Epithelial cell of esophagus (primary cell): Measurements from ENCODE around the gene RELCH.

Experiments used
- DNase-seq: peaks from one replicate; pipeline ENCODE4 v3.0.0; 2010; ENCODE audit warnings: low read depth
- H3K4me3 ChIP-seq: 2 replicates; pipeline ENCODE4 v1.5.1; 2011; ENCODE audit warnings: mild to moderate bottlenecking, low read length, control low read depth
- TF ChIP-seq, protein P1 (sequence below): IDR thresholded peaks from 2 replicates; pipeline ENCODE4 v1.5.1; 2011; ENCODE audit warnings: low read depth, mild to moderate bottlenecking, low read length, control low read depth, inconsistent platforms; ENCODE audit not compliant: insufficient read depth; ENCODE audit errors: missing control alignments

The RELCH gene

GRCh38 chr18:62343316-62343715 is 156.3 kb downstream of the RELCH start:
- H3K4me3 ChIP-seq = no peak overlapping the region
- TF ChIP-seq, protein P1, sequence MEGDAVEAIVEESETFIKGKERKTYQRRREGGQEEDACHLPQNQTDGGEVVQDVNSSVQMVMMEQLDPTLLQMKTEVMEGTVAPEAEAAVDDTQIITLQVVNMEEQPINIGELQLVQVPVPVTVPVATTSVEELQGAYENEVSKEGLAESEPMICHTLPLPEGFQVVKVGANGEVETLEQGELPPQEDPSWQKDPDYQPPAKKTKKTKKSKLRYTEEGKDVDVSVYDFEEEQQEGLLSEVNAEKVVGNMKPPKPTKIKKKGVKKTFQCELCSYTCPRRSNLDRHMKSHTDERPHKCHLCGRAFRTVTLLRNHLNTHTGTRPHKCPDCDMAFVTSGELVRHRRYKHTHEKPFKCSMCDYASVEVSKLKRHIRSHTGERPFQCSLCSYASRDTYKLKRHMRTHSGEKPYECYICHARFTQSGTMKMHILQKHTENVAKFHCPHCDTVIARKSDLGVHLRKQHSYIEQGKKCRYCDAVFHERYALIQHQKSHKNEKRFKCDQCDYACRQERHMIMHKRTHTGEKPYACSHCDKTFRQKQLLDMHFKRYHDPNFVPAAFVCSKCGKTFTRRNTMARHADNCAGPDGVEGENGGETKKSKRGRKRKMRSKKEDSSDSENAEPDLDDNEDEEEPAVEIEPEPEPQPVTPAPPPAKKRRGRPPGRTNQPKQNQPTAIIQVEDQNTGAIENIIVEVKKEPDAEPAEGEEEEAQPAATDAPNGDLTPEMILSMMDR = no peak
- no peak for DNase-seq

DNA sequence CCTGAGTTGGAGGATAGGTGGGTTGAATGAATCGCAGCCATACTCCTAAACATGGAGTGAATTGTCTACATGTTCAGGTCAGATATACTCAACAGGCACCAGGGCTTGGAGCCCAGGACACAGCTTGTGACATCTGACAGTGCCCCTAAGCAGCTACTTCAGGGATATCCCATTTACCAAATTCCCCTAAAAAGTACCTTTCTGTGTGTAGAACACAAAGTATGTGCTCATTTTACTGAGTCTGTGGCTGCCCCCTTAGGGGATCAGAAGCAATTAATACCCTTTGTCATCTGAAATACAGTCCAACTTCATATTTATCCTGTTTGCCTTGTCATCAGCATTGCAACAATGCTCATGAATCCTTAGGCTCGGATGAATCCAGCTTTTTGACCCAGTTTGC is 158.9 kb downstream of the RELCH start:
- H3K4me3 ChIP-seq = no peak overlapping the region
- TF ChIP-seq, protein P1 = no peak
- DNase-seq = no peak

GRCh38 chr18:62346333-62347088 is 159.5 kb downstream of the RELCH start:
- no peak for DNase-seq
- TF ChIP-seq, protein P1 = no peak

DNA sequence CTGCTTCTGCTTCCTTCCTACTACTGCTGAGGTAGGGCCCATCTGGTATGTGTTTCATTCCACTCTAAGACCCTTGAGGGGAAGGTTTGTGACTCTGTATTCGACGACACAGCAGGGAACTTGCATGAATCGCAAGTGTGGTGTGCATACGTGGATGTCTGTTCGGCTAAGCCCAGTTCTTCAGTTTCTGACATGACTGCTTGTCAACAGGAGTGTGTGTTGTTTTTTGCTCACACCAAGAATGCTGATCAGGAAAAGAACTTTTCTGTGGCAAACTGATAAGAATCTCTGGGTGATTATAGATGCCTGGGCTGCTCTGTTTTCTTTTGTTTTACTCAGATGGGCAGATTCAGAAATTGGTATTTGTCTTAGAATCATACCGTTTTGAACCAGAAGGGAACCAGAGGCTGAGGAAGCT is 160.0 kb downstream of the RELCH start:
- no peak overlapping the region for H3K4me3 ChIP-seq
- TF ChIP-seq, protein P1 = no peak
- DNase-seq = no peak

More at GRCh38 chr18:62346333-62347088, 159.5 kb downstream of the RELCH start:
- no peak overlapping the region for H3K4me3 ChIP-seq

DNA sequence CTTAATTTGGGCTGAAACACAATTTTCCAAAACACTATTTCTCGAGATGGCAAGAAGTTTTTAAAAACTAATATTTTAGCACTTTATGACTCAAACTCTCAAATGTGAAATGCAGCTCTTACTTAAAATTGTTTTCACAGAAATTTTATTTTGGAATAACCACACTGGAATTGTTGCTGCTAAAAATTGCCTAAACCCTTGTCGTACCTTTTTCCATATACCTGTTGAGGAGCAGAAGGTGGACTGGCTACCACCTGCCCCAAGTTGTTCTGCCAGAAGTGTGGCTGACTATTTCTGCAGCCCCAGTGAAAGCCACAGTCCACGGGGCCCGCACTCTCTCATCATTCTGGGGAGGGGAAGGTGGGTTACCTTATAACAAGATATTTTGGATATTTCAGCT is 161.4 kb downstream of the RELCH start:
- H3K4me3 ChIP-seq = no peak overlapping the region
- TF ChIP-seq, protein P1 = no peak
- DNase-seq = no peak

DNA sequence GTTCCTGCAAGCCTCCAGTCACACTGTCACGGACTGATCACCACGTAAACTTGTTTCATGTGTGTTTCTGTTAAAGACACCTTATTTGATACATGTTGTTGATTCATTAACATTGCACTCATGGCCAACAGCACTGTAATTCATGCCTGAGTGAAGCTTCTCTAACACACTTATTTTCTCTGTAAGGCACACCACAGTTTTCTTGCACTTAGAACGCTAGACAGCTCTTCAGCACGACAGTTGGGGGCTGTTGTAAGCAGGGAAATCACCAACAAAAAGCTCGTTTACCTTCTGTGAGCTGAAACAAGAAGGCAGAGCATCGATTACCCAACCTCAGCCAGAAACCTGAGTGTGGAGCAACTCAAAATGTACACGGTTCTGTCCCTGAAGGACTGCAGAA is 166.1 kb downstream of the RELCH start:
- TF ChIP-seq, protein P1 = no peak
- DNase-seq = no peak
- H3K4me3 ChIP-seq = no peak overlapping the region

DNA sequence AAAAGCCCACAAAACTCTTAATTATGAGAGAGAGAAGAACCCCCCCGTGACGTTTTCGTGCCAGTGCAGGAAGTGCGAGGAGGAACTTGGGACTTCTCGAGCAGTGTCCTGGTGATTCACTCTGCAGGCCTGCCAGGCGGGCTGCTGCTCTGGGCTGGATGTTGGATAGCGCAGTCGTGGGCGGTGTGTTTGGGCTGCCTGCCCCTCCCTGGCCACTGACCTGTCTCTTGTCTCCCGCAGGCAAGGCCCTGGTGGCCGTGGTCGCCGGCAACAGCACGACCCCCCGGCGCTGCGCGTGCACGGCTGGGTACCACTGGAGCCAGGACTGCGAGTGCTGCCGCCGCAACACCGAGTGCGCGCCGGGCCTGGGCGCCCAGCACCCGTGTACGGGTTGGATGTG is 167.1 kb downstream of the RELCH start:
- TF ChIP-seq, protein P1 = no peak
- DNase-seq = no peak
- no peak overlapping the region for H3K4me3 ChIP-seq
